Motor neuron (in vitro differentiated cells): ENCODE results near the gene SLC22A31. TPM values are rescaled to one million over a fixed set of nuclear protein-coding genes. Genes with fewer than 3 reads are reported as not detected.
"Not testable (repeated sequence)": the region's sequence is repeated elsewhere in the genome, so short reads cannot be mapped to it uniquely, and the experiment has no call there.

Experiments used
- ATAC-seq, 8 experiments: fragments of 200-7000 bp; cut with Tn5 transposase; replicated peaks in 6 of 8; 2 replicates each; pipeline ENCODE4 v1.8.0; 2021; ENCODE audit warnings: mild to moderate bottlenecking in 8 of 8, moderate library complexity in 8 of 8
- H3K27ac ChIP-seq, 2 donors: fragments of 250-450 bp; sonication (Bioruptor Pico); 2 replicates each; pipeline ENCODE4 v1.9.0; 2021; ENCODE audit warnings: antibody characterized with exemption in 2 of 2, mild to moderate bottlenecking in 2 of 2, moderate library complexity in 1 of 2
- H3K4me1 ChIP-seq, 2 donors: fragments of 250-450 bp; sonication (Bioruptor Pico); replicated peaks in 1 of 2; 2 replicates each; pipeline ENCODE4 v1.6.1; 2021; ENCODE audit warnings: antibody characterized with exemption in 2 of 2, mild to moderate bottlenecking in 2 of 2, moderate library complexity in 1 of 2
- H3K4me3 ChIP-seq, 5 donors: fragments of 250-450 bp; sonication (Bioruptor Pico); 2 replicates each; pipeline ENCODE4 v1.9.0; 2021; ENCODE audit warnings: antibody characterized with exemption in 5 of 5, mild to moderate bottlenecking in 5 of 5, moderate library complexity in 4 of 5
- WGBS, 10 experiments: fragments of 450-650 bp; shearing (Covaris generic); methylation state at CpG; one replicate each; pipeline ENCODE4 v1.0.0; 2022; 5-methylcytosine and 5-hydroxymethylcytosine counted together
- in situ Hi-C, 9 experiments: fragments of 400-800 bp; cut with MboI; loops; one replicate each; pipeline ENCODE4 v1.15.0; 2021; ENCODE audit warnings: low sequenced_read_pairs in 9 of 9, low pct_unique_long_range_greater_than_20kb in 2 of 9; ENCODE audit not compliant: unreplicated experiment in 9 of 9
- total RNA-seq, 8 experiments: library from RNA; unstranded; fragments of 300-600 nt; gene quantifications; 2 replicates each; pipeline versions ENCODE4 v1.2.3 to v1.2.4, GENCODE V29; 2022

Gene SLC22A31
- total RNA-seq, 8 experiments from 2014 or later, result 0.15 to 1.3 (median 0.71) TPM; not detected in 3

- peak; percentile 76 to 93 (median 91) for ATAC-seq
- no CpG with 5 or more reads among the region's 74 CpGs for WGBS, 10 experiments
- Histone ChIP-seq H3K27ac (no peak within 1 kb of the TSS), H3K4me1 (peaks cover 17 to 22% of the 10 kb centered on the region in 2 donors), H3K4me3 (peak within 1 kb of the TSS; percentile 23 to 36 (median 26))
- in situ Hi-C loops, result loop anchor here in 3 of 9 experiments (25.0 kb wide), 3 partner anchors 234 to 434 kb away; partner anchors contain the start of genes APRT (in 1 of the 3) and CDT1 (in 1 of the 3)
Observed at GRCh38 chr16:89171216-89172170, 28.8 kb downstream of the SLC22A31 start, which contains the start of gene CDH15. Gene CDH15 (plus strand): TSS chr16:89171748. CDS start chr16:89171832, 84 bp downstream.

- Histone ChIP-seq H3K4me3 (peak overlapping the region; percentile 23 to 36 (median 26)), H3K27ac (no peak overlapping the region), H3K4me1 (peaks cover 17 to 23% of the 10 kb centered on the region in 2 donors)
- WGBS, 10 experiments, result 27 to 38% methylated on average over 2 to 3 of the region's 34 CpGs; no CpG with 5 or more reads in 8 of the 10 experiments
- no peak for ATAC-seq
- in situ Hi-C loops, result loop anchor here in 3 of 9 experiments (25.0 kb wide), 3 partner anchors 233 to 433 kb away; partner anchors contain the start of genes APRT (in 1 of the 3) and CDT1 (in 1 of the 3)
Observed at GRCh38 chr16:89170346-89171215, 29.8 kb downstream of the SLC22A31 start.

- Histone ChIP-seq H3K27ac (no peak overlapping the region), H3K4me3 (no peak overlapping the region), H3K4me1 (peaks cover 26 to 31% of the 10 kb centered on the region in 2 donors)
- WGBS, 10 experiments, result 57 to 100% (median 59%) methylated on average over 2 to 5 of the region's 14 CpGs; no CpG with 5 or more reads in 7 of the 10 experiments
- no peak for ATAC-seq
- in situ Hi-C loops, result loop anchor here in 3 of 9 experiments (25.0 kb wide), 3 partner anchors 232 to 432 kb away; partner anchors contain the start of genes APRT (in 1 of the 3) and CDT1 (in 1 of the 3)
Observed at GRCh38 chr16:89169778-89170177, 30.6 kb downstream of the SLC22A31 start.

GRCh38 chr16:89168381-89169189 lies 31.8 kb downstream of the SLC22A31 start:
- H3K4me1 ChIP-seq, result peaks cover 35 to 40% of the 10 kb centered on the region in 2 donors
- H3K27ac ChIP-seq, result no peak overlapping the region
- WGBS, 10 experiments, result 80 to 83% methylated on average over 1 of the region's 23 CpGs; no CpG with 5 or more reads in 8 of the 10 experiments
- no peak overlapping the region for H3K4me3 ChIP-seq
- ATAC-seq, result no peak
- in situ Hi-C loops, result loop anchor here in 3 of 9 experiments (25.0 kb wide), 3 partner anchors 231 to 431 kb away; partner anchors contain the start of genes APRT (in 1 of the 3) and CDT1 (in 1 of the 3)

GRCh38 chr16:89167425-89167941 lies 32.9 kb downstream of the SLC22A31 start:
- 20% methylated on average over 1 of the region's 18 CpGs; no CpG with 5 or more reads in 9 of the 10 experiments for WGBS, 10 experiments
- in situ Hi-C loops, result loop anchor here in 3 of 9 experiments (25.0 kb wide), 3 partner anchors 230 to 430 kb away; partner anchors contain the start of genes APRT (in 1 of the 3) and CDT1 (in 1 of the 3)
- ATAC-seq, result peak; percentile 29 to 77 (median 46)

GRCh38 chr16:89166696-89167424 lies 33.5 kb downstream of the SLC22A31 start:
- no CpG with 5 or more reads among the region's 18 CpGs for WGBS, 10 experiments
- H3K27ac ChIP-seq, result no peak overlapping the region

More at GRCh38 chr16:89167425-89167941, 32.9 kb downstream of the SLC22A31 start:
- H3K4me3 ChIP-seq, result no peak overlapping the region
- no peak overlapping the region for H3K27ac ChIP-seq
- H3K4me1 ChIP-seq, result peaks cover 32 to 33% of the 10 kb centered on the region in 2 donors

GRCh38 chr16:89165681-89165979 lies 34.7 kb downstream of the SLC22A31 start:
- not testable (repeated sequence) for ATAC-seq, H3K27ac ChIP-seq, H3K4me3 ChIP-seq
- H3K4me1 ChIP-seq, result peaks cover 34 to 43% of the 10 kb centered on the region in 2 donors
- WGBS, 10 experiments, result no CpG with 5 or more reads among the region's 10 CpGs
- in situ Hi-C loops, result loop anchor here in 3 of 9 experiments (25.0 kb wide), 3 partner anchors 228 to 428 kb away; partner anchors contain the start of genes APRT (in 1 of the 3) and CDT1 (in 1 of the 3)

More at GRCh38 chr16:89166696-89167424, 33.5 kb downstream of the SLC22A31 start:
- ATAC-seq, result peak in 2 of 8 experiments; percentile 4 to 5
- in situ Hi-C loops, result loop anchor here in 3 of 9 experiments (25.0 kb wide), 3 partner anchors 230 to 430 kb away; partner anchors contain the start of genes APRT (in 1 of the 3) and CDT1 (in 1 of the 3)
- Histone ChIP-seq H3K4me3 (no peak overlapping the region), H3K4me1 (peaks cover 36 to 39% of the 10 kb centered on the region in 2 donors)

GRCh38 chr16:89164847-89165680 lies 35.3 kb downstream of the SLC22A31 start:
- peak overlapping the region in 1 of 2 donors; percentile 59 for H3K27ac ChIP-seq
- no peak for ATAC-seq
- in situ Hi-C loops, result loop anchor here in 3 of 9 experiments (25.0 kb wide), 3 partner anchors 228 to 428 kb away; partner anchors contain the start of genes APRT (in 1 of the 3) and CDT1 (in 1 of the 3)
- WGBS, 10 experiments, result 81% methylated on average over 3 of the region's 20 CpGs; no CpG with 5 or more reads in 9 of the 10 experiments
- peaks cover 34 to 43% of the 10 kb centered on the region in 2 donors for H3K4me1 ChIP-seq
- H3K4me3 ChIP-seq, result no peak overlapping the region

- in situ Hi-C loops, result loop anchor here in 3 of 9 experiments (25.0 kb wide), 3 partner anchors 227 to 427 kb away; partner anchors contain the start of genes APRT (in 1 of the 3) and CDT1 (in 1 of the 3)
- peak overlapping the region; percentile 41 to 72 for H3K27ac ChIP-seq
- H3K4me1 ChIP-seq, result peaks cover 40 to 46% of the 10 kb centered on the region in 2 donors
- ATAC-seq, result peak in 5 of 8 experiments; percentile 24 to 53 (median 27)
- H3K4me3 ChIP-seq, result no peak overlapping the region
- WGBS, 10 experiments, result 0 to 76% (median 26%) methylated on average over 2 to 5 of the region's 15 CpGs; no CpG with 5 or more reads in 4 of the 10 experiments
Observed at GRCh38 chr16:89164436-89164835, 35.9 kb downstream of the SLC22A31 start.

GRCh38 chr16:89163297-89163696 lies 37.0 kb downstream of the SLC22A31 start:
- no peak overlapping the region for H3K4me3 ChIP-seq
- in situ Hi-C loops, result loop anchor here in 3 of 9 experiments (25.0 kb wide), 3 partner anchors 226 to 426 kb away; partner anchors contain the start of genes APRT (in 1 of the 3) and CDT1 (in 1 of the 3)
- no peak overlapping the region for H3K27ac ChIP-seq
- no peak for ATAC-seq
- H3K4me1 ChIP-seq, result peaks cover 49 to 55% of the 10 kb centered on the region in 2 donors
- 66 to 98% (median 94%) methylated on average over 4 to 9 of the region's 9 CpGs; no CpG with 5 or more reads in 1 of the 10 experiments for WGBS, 10 experiments
